ENCODE data around the gene LUZP1.

The LUZP1 gene

GRCh38 chr1:23085696-23086095 is 83.0 kb downstream of the LUZP1 start:
- no peak for DNase-seq (ENCODE audit: low read depth, low spot score)

GRCh38 chr1:23084880-23085279 is 83.8 kb downstream of the LUZP1 start:
- DNase-seq (ENCODE audit: low read depth, low spot score) = no peak

- no peak for DNase-seq (ENCODE audit: low read depth, low spot score)
These were observed 84.8 kb downstream of the LUZP1 start for GRCh38 chr1:23083714-23084480.

- no peak for DNase-seq (ENCODE audit: low read depth, low spot score)
These were observed 87.3 kb downstream of the LUZP1 start for GRCh38 chr1:23081376-23081775.

DNA sequence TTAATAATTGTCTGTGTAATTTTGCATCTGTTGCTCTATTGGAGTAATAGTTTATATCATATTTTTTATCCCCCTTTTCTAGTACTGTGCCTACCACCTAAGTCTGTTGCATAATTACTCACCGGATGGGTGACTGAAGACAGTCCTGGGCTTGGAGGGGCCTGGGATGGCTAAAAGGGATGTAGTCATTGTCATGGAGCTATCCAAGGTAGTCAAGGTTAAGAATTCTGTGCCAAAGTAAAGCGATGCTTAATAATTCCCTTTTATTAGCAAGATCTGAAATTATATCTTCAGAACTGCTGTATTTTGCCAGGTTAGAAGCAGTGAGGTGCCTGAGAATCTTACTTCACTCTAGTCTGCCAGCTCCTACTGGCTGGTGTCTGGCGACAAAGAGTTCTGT is 87.8 kb downstream of the LUZP1 start:
- no peak for DNase-seq (ENCODE audit: low read depth, low spot score)

- DNase-seq (ENCODE audit: low read depth, low spot score) = no peak
These were observed 89.6 kb downstream of the LUZP1 start for GRCh38 chr1:23079025-23079424.

DNA sequence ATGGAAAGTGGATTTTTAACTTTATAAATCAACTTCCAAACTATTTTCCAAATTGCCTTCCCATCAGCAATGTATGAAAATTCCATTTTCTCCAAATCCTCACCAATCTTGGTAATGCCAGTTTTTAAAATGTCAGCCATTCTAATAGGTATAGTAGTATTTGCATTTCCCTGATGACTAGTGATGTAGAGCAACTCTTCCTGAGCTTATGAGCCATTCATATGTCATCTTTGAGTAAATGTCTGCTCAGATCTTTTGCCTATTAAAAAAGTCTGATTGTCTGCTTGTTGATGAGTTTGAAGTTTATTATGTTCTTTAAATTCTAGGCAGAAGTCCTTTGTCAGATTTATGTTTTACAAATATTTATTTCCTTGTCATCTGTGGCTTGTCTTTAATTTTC is 94.6 kb downstream of the LUZP1 start:
- no peak for DNase-seq (ENCODE audit: low read depth, low spot score)

- DNase-seq (ENCODE audit: low read depth, low spot score) = no peak
These were observed 99.0 kb downstream of the LUZP1 start for GRCh38 chr1:23069675-23070074.

- no peak for DNase-seq (ENCODE audit: low read depth, low spot score)
These were observed 99.5 kb downstream of the LUZP1 start for GRCh38 chr1:23069149-23069548.

GRCh38 chr1:23066075-23066474 is 102.6 kb downstream of the LUZP1 start:
- no peak for DNase-seq (ENCODE audit: low read depth, low spot score)

- DNase-seq (ENCODE audit: low read depth, low spot score) = no peak
These were observed 103.3 kb downstream of the LUZP1 start for GRCh38 chr1:23065385-23065784.

GRCh38 chr1:23062271-23062670 is 106.4 kb downstream of the LUZP1 start:
- DNase-seq (ENCODE audit: low read depth, low spot score) = no peak

- no peak for DNase-seq (ENCODE audit: low read depth, low spot score)
These were observed 111.4 kb downstream of the LUZP1 start for GRCh38 chr1:23057301-23057700.

DNA sequence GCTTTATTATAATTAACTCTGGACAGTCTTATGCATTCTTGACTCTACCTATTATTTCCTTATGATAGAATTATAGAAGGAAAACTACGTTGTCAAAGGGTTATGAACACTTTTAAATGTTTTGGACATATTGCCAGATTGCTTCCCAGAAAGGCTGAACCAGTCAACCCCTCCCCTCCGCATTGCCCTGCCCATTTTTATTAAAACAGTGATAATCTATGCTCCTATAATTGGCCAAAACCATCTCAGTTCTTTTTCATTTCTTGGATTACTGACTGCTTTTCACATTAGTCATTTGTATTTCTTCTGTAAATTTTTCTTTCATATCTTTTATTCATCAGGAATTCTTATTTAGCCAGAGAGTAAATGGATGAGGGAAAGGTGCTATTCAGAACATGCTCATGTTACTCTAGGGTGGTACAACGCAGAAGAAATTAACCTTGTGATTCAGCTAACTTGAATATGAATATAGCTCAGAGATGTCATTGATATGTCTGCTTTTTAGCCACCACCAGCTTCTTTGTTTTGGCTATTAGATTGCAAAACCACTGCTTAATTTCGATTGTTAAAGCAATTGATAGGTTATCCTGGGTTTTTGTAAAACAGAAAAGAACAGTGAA is 117.3 kb downstream of the LUZP1 start:
- DNase-seq (ENCODE audit: low read depth, low spot score) = no peak

DNA sequence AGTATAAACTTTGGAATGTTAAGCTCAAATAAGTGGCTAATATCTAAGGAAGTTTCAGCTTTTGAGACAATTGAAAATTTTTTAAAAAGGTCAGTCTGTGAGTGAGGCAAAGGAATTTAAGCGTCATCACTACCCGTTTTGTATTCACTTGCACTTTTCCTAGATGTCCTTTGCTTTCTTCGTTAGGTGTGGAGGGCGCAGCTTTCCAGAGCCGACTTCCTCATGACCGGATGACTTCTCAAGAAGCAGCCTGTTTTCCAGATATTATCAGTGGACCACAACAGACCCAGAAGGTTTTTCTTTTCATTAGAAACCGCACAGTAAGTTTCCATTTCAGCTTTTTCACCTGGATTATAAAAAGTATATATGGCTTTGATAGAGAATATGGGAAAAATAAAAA is 118.5 kb downstream of the LUZP1 start:
- DNase-seq (ENCODE audit: low read depth, low spot score) = no peak

- no peak for DNase-seq (ENCODE audit: low read depth, low spot score)
These were observed 124.6 kb downstream of the LUZP1 start for GRCh38 chr1:23044035-23044434.

DNA sequence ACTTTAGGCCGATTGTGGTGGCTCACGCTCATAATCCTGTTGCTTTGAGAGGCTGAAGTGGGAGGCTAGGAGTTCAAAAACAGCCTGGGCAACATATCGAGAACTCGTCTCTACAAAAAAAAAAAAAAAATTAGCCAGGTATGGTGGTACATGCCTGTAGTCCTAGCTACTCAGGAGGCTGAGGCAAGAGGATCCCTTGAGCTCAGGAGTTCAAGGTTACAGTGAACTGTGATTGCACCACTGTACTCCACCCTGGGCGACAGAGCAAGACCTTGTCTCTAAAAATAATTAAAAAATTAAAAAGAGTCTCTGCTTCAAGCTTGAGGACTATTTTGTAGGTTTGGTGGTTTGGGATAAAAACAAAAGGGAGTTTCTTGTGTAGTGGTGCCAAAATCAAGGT is 128.1 kb downstream of the LUZP1 start:
- DNase-seq (ENCODE audit: low read depth, low spot score) = no peak

- no peak for DNase-seq (ENCODE audit: low read depth, low spot score)
These were observed 129.3 kb downstream of the LUZP1 start for GRCh38 chr1:23039308-23039826.

DNA sequence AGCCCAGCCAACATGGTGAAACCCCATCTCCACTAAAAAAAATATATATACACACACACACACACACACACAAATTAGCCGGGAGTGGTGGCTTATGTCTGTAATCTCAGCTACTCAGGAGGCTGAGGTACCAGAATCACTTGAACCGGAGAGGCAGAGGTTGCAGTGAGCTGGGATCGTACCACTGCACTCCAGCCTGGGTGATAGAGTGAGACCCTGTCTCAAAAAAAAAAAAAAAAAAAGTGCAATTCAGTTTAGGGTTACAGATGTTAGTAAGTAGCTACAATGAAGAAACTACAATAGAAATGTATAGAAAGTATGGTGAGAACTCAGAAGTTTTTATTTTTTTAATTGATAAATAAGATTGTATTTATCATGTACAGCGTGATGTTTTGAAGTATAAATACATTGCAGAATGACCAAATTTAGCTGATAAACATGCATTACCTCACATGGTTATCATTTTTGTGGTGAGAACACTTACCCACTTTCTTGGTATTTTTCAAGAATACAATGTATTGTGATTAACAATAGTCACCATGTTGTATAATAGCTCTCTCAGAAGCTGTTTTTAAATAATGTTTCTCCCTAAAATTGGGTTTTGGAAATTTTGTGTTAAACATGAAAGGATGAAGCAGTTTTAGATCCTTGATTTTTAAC is 131.4 kb downstream of the LUZP1 start:
- DNase-seq (ENCODE audit: low read depth, low spot score) = no peak

GRCh38 chr1:23035823-23036452 is 132.7 kb downstream of the LUZP1 start:
- DNase-seq (ENCODE audit: low read depth, low spot score) = no peak
